Ishikawa (cell line): ENCODE measurements around the gene RYR3.

ENCODE experiments used
- CEBPB ChIP-seq: IDR thresholded peaks from 2 replicates; pipeline ENCODE4 v1.6.1; 2012
- CREB1 ChIP-seq: IDR thresholded peaks from 2 replicates; pipeline ENCODE4 v1.6.1; 2012; ENCODE audit warnings: low read depth
- EGR1 ChIP-seq: IDR thresholded peaks from 2 replicates; pipeline ENCODE4 v1.6.1; 2012
- EP300 ChIP-seq: IDR thresholded peaks from 2 replicates; pipeline ENCODE4 v1.6.1; 2012; ENCODE audit warnings: borderline replicate concordance
- FOXM1 ChIP-seq: IDR thresholded peaks from 2 replicates; pipeline ENCODE4 v1.6.1; 2012; ENCODE audit warnings: low read depth, borderline replicate concordance
- NFIC ChIP-seq: IDR thresholded peaks from 2 replicates; pipeline ENCODE4 v1.6.1; 2012
- RAD21 ChIP-seq: IDR thresholded peaks from 2 replicates; pipeline ENCODE4 v1.6.1; 2012; ENCODE audit warnings: low read depth
- TAF1 ChIP-seq: IDR thresholded peaks from 2 replicates; pipeline ENCODE4 v1.6.1; 2012; ENCODE audit warnings: low read depth, mild to moderate bottlenecking
- TCF12 ChIP-seq: IDR thresholded peaks from 2 replicates; pipeline ENCODE4 v1.6.1; 2012; ENCODE audit warnings: low read depth
- TEAD4 ChIP-seq: IDR thresholded peaks from 2 replicates; pipeline ENCODE4 v1.6.1; 2012
- YY1 ChIP-seq: IDR thresholded peaks from 2 replicates; pipeline ENCODE4 v1.6.1; 2012; ENCODE audit warnings: low read depth
- ZBTB7A ChIP-seq: IDR thresholded peaks from 2 replicates; pipeline ENCODE4 v1.6.1; 2012; ENCODE audit warnings: low read depth
- TF ChIP-seq, protein P1 (sequence below): IDR thresholded peaks from 2 replicates; pipeline ENCODE4 v1.6.1; 2012
- TF ChIP-seq, protein P2 (sequence below): IDR thresholded peaks from 2 replicates; pipeline ENCODE4 v1.6.1; 2012
- TF ChIP-seq, protein P3 (sequence below): IDR thresholded peaks from 2 replicates; pipeline ENCODE4 v1.6.1; 2012; ENCODE audit warnings: low read depth, mild to moderate bottlenecking

Gene RYR3

DNA sequence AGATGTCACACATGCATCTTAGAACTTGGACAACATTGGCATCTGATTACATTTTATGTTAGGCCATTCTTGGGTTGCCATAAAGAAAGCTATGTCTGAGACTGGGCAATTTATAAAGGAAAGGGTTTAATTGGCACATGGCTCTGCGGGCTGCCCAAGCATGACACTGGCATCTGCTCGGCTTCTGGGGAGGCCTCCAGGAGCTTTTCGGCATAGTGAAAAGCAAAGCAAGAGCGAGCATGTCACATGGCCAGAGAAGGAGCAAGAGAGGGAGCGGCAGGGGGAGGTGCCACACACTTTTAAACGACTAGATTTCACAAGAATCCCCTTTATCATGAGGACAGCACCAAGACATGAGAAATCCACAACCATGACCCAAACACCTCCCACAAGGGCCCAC, 11.3 kb downstream of the RYR3 start:
- TF ChIP-seq FOXM1: no peak
- TF ChIP-seq TAF1: no peak
- TF ChIP-seq EP300: no peak
- TF ChIP-seq, protein P1, sequence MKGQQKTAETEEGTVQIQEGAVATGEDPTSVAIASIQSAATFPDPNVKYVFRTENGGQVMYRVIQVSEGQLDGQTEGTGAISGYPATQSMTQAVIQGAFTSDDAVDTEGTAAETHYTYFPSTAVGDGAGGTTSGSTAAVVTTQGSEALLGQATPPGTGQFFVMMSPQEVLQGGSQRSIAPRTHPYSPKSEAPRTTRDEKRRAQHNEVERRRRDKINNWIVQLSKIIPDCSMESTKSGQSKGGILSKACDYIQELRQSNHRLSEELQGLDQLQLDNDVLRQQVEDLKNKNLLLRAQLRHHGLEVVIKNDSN: no peak
- no peak for TF ChIP-seq ZBTB7A
- no peak for TF ChIP-seq RAD21
- TF ChIP-seq, protein P2, sequence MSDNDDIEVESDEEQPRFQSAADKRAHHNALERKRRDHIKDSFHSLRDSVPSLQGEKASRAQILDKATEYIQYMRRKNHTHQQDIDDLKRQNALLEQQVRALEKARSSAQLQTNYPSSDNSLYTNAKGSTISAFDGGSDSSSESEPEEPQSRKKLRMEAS: no peak
- no peak for TF ChIP-seq CEBPB
- TF ChIP-seq TCF12: no peak
- TF ChIP-seq NFIC: no peak
- TF ChIP-seq EGR1: no peak
- TF ChIP-seq CREB1: no peak
- TF ChIP-seq, protein P3, sequence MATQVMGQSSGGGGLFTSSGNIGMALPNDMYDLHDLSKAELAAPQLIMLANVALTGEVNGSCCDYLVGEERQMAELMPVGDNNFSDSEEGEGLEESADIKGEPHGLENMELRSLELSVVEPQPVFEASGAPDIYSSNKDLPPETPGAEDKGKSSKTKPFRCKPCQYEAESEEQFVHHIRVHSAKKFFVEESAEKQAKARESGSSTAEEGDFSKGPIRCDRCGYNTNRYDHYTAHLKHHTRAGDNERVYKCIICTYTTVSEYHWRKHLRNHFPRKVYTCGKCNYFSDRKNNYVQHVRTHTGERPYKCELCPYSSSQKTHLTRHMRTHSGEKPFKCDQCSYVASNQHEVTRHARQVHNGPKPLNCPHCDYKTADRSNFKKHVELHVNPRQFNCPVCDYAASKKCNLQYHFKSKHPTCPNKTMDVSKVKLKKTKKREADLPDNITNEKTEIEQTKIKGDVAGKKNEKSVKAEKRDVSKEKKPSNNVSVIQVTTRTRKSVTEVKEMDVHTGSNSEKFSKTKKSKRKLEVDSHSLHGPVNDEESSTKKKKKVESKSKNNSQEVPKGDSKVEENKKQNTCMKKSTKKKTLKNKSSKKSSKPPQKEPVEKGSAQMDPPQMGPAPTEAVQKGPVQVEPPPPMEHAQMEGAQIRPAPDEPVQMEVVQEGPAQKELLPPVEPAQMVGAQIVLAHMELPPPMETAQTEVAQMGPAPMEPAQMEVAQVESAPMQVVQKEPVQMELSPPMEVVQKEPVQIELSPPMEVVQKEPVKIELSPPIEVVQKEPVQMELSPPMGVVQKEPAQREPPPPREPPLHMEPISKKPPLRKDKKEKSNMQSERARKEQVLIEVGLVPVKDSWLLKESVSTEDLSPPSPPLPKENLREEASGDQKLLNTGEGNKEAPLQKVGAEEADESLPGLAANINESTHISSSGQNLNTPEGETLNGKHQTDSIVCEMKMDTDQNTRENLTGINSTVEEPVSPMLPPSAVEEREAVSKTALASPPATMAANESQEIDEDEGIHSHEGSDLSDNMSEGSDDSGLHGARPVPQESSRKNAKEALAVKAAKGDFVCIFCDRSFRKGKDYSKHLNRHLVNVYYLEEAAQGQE: no peak
- no peak for TF ChIP-seq YY1

DNA sequence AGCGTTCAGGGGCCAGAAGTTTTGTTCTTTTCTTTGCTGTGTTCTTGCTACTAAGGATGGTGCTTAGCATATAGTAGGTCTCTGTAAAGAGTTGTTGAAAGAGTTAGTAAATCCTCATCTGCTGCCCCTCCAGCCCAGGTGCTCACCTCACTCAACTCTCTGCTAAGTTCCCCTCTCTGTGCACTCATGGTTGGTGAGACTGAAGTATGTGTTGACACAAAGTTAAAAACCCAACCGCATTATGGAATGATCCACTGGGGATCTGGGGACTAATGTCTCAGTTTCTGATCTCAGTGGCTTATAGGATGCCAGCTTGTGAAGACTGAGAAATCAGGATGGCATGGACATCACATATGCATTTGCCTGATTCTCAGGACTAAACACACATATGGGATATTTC, 13.8 kb downstream of the RYR3 start:
- TF ChIP-seq RAD21 (no peak), YY1 (no peak), CEBPB (no peak), CREB1 (no peak), EGR1 (no peak), EP300 (no peak), NFIC (no peak), TCF12 (no peak), TAF1 (no peak)
- TF ChIP-seq, protein P2: no peak
- TF ChIP-seq, protein P3: no peak

DNA sequence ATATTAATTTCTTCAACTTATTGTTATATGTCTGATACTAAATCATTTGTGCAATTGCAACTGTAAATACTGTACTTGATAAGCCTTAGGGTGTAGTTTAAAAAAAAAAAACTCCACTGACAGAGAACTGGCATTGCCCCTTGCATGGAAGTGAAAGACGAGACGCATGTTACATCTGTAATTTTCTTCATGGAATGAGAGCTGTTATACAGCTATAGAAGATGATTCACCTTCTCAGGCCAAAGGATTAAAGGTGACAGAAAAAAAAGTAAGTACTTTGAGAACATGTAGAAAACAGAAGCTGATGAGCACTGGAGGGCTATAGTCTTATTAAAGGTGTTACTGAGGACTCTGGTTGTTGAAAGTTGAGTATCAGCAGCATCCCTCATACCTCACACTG, 16.1 kb downstream of the RYR3 start:
- TF ChIP-seq, protein P2: no peak

DNA sequence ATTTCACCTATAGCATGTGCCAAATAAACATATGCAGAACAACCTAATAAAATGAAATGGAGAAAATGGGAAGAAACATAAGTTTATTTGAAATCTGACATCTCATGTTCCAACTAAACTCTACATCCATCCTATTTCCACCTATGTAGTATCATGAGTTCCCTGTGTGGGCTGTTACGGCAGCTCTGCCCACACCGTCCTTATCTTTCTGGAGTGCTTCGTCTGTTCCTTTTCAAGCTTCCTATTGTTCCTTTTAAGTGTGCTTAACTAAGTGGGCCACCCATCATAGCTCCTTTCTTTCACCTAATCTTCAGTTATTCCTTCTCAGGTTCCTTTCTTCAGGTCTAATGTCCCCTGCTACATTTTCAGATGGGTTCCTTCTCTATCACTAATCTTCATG, 17.3 kb downstream of the RYR3 start:
- TF ChIP-seq EP300: no peak
- TF ChIP-seq CEBPB: no peak
- TF ChIP-seq, protein P2: no peak
- TF ChIP-seq YY1: no peak
- no peak for TF ChIP-seq RAD21
- no peak for TF ChIP-seq FOXM1
- TF ChIP-seq EGR1: no peak
- TF ChIP-seq NFIC: no peak
- no peak for TF ChIP-seq TEAD4
- TF ChIP-seq, protein P3: no peak
- no peak for TF ChIP-seq TAF1
- no peak for TF ChIP-seq CREB1
- TF ChIP-seq, protein P1: no peak
- TF ChIP-seq ZBTB7A: no peak
- no peak for TF ChIP-seq TCF12

DNA sequence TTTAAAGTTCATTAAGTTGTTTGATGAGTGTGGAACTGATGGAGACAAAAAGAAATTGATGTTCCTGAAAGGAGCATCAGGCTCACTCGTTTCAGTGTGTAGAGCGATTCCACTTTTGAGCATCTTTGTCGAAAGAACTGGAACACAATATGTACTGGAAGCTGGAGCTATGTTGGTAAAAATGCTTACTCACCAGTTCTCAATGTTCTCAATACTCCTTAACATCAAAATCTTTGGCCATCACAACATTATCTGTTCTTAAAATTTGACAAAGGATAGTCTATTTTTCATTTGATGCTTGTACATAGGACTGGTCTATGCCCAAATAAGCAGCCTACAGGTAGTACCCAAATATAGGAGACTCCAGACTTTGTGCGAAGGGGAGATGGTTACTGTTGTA, 18.7 kb downstream of the RYR3 start:
- TF ChIP-seq, protein P3: no peak
- no peak for TF ChIP-seq EGR1
- no peak for TF ChIP-seq NFIC
- TF ChIP-seq EP300: no peak
- TF ChIP-seq TEAD4: no peak
- TF ChIP-seq YY1: no peak
